Right lobe of liver (tissue), 4 donors: ENCODE data around the gene NCOR1.

Experiments
- CTCF ChIP-seq, 4 donors: fragments of 200-600 bp in 3 of 4; fragments of 450-650 bp in 1 of 4; IDR thresholded peaks; one replicate each; pipeline versions ENCODE4 v1.5.1 to v1.8.0; 2016 to 2022; ENCODE audit warnings: antibody characterized with exemption in 4 of 4, mild to moderate bottlenecking in 2 of 4
- POLR2A ChIP-seq: fragments of 450-650 bp; IDR thresholded peaks from one replicate; pipeline ENCODE4 v1.6.1; 2017; ENCODE audit warnings: antibody characterized with exemption, mild to moderate bottlenecking
- donor health status: DM: no; HTN: no; CAD: no.
- donor health status: DM: no; HTN: no; CAD: no.
- donor health status: DM: no; HTN: yes; CAD: no.

- no peak for TF ChIP-seq CTCF (IDR thresholded peaks at IDR 0.05)
- no peak for TF ChIP-seq POLR2A
Observed at GRCh38 chr17:15999974-16000827, 215.1 kb downstream of the NCOR1 start.
